Kidney (tissue), 14 donors: ENCODE measurements around the gene SLC7A1. TPM values are rescaled to one million over a fixed set of nuclear protein-coding genes. Genes with fewer than 3 reads are reported as not detected.

Experiments used
- DNase-seq, 5 donors: peaks; one replicate each; pipeline ENCODE4 v3.0.0-alpha.2; 2013 to 2020
- FAIRE-seq: peaks from 2 replicates; lab custom pipeline; 2012; peaks lifted over from hg19 to GRCh38; lab: Jason Lieb, UNC
- H3K27ac ChIP-seq, 2 donors: one replicate each; pipeline ENCODE4 v1.7.0; 2013; ENCODE audit warnings: low read depth in 2 of 2, low read length in 2 of 2, inconsistent platforms in 1 of 2
- H3K27me3 ChIP-seq: one replicate; pipeline ENCODE4 v1.7.1; 2013; ENCODE audit warnings: low read length, inconsistent platforms; ENCODE audit not compliant: control insufficient read depth, insufficient read depth
- H3K36me3 ChIP-seq, 3 donors: one replicate each; pipeline versions ENCODE4 v1.7.0 to v1.7.1; 2013; ENCODE audit warnings: low read length in 3 of 3, control low read depth in 1 of 3, inconsistent platforms in 1 of 3; ENCODE audit not compliant: insufficient read depth in 3 of 3, control insufficient read depth in 2 of 3
- H3K4me1 ChIP-seq, 3 donors: one replicate each; pipeline versions ENCODE4 v1.7.0 to v1.7.1; 2013; ENCODE audit warnings: low read length in 3 of 3, inconsistent platforms in 1 of 3, low read depth in 1 of 3; ENCODE audit not compliant: control insufficient read depth in 2 of 3, insufficient read depth in 2 of 3
- H3K4me3 ChIP-seq, 3 donors: one replicate each; pipeline versions ENCODE4 v1.7.0 to v1.8.1; 2013; ENCODE audit warnings: low read length in 3 of 3, control low read depth in 1 of 3, inconsistent platforms in 1 of 3
- H3K9ac ChIP-seq, 3 donors: one replicate each; pipeline versions ENCODE4 v1.7.0 to v1.7.1; 2013; ENCODE audit warnings: low read length in 3 of 3, control low read depth in 1 of 3, inconsistent platforms in 1 of 3
- H3K9me3 ChIP-seq, 3 donors: one replicate each; pipeline versions ENCODE4 v1.7.0 to v1.7.1; 2013; ENCODE audit warnings: low read length in 3 of 3, control low read depth in 1 of 3, inconsistent platforms in 1 of 3; ENCODE audit not compliant: control insufficient read depth in 2 of 3, insufficient read depth in 1 of 3
- CTCF ChIP-seq: IDR thresholded peaks from 3 replicates; pipeline ENCODE4 v1.5.1; 2012; ENCODE audit warnings: mild to moderate bottlenecking, moderate library complexity, borderline replicate concordance; ENCODE audit not compliant: insufficient read depth; ENCODE audit errors: extremely low read depth
- intact Hi-C: fragments of 100-400 bp; cut with DNase I; formaldehyde crosslinking; loops from one replicate; pipeline ENCODE4 v1.11.1; 2022
- polyA plus RNA-seq: library from polyadenylated mRNA; stranded (reverse); fragments of 350-450 nt; fragmentation: Illumina TruSeq; extraction: RNeasy Lipid Tissue Mini Kit (QIAGEN cat#74804); gene quantifications from one replicate; pipeline ENCODE4 v1.2.3, GENCODE V29; 2014; ENCODE audit warnings: low read depth, low replicate concordance; ENCODE audit not compliant: insufficient read depth
- total RNA-seq: library from RNA; stranded (reverse); fragmentation: NEBNext Ultra II Directional; extraction: Animal tissue kit (Norgen Biotek cat#: 25700); gene quantifications from one replicate; pipeline ENCODE4 v1.2.1, GENCODE V29; 2021
- donor health status: control.
- donor health status: control.
- donor health status: control.
- donor health status: control.
- donor health status: control.
- donor health status: DM: yes; HTN: yes; CAD: no.
- donor health status: Normal renal cell carcinoma (clear cell type).

The SLC7A1 gene
- total and polyA plus RNA-seq, 2 donors from 2014 or later: 2.8 to 64.5 TPM

GRCh38 chr13:29502391-29503008, 93.0 kb downstream of the SLC7A1 start:
- no peaks in the 10 kb centered on the region for H3K27me3 ChIP-seq
- H3K36me3 ChIP-seq: no peaks in the 10 kb centered on the region
- no peak overlapping the region for H3K4me3 ChIP-seq
- no peak overlapping the region for H3K9ac ChIP-seq
- TF ChIP-seq CTCF: no peak
- H3K27ac ChIP-seq: no peak overlapping the region
- no peak for FAIRE-seq
- no peaks in the 10 kb centered on the region for H3K9me3 ChIP-seq
- intact Hi-C loops: no loop called here
- peaks cover 0 to 6% (median 3%) of the 10 kb centered on the region in 3 donors for H3K4me1 ChIP-seq
- DNase-seq: no peak

- intact Hi-C loops: no loop called here
- H3K36me3 ChIP-seq: no peaks in the 10 kb centered on the region
Observed at GRCh38 chr13:29501674-29502073, 93.8 kb downstream of the SLC7A1 start.

GRCh38 chr13:29500386-29500785, 95.1 kb downstream of the SLC7A1 start:
- intact Hi-C loops: no loop called here
- DNase-seq (peak in 2 of 5 donors; percentile 25 to 31), FAIRE-seq (no peak)
- no peak overlapping the region for H3K27ac ChIP-seq
- no peaks in the 10 kb centered on the region for H3K27me3 ChIP-seq
- no peaks in the 10 kb centered on the region for H3K4me1 ChIP-seq
- H3K4me3 ChIP-seq: no peak overlapping the region
- no peaks in the 10 kb centered on the region for H3K36me3 ChIP-seq
- no peak for TF ChIP-seq CTCF
- no peak overlapping the region for H3K9ac ChIP-seq
- H3K9me3 ChIP-seq: no peaks in the 10 kb centered on the region

More at GRCh38 chr13:29501674-29502073, 93.8 kb downstream of the SLC7A1 start:
- H3K9me3 ChIP-seq: no peaks in the 10 kb centered on the region
- DNase-seq (no peak), FAIRE-seq (no peak)
- H3K9ac ChIP-seq: no peak overlapping the region
- H3K4me3 ChIP-seq: no peak overlapping the region
- TF ChIP-seq CTCF: no peak
- no peaks in the 10 kb centered on the region for H3K27me3 ChIP-seq
- H3K4me1 ChIP-seq: no peaks in the 10 kb centered on the region
- no peak overlapping the region for H3K27ac ChIP-seq
